ENCODE measurements around the gene TRAF3IP1. TPM values are rescaled to one million over a fixed set of nuclear protein-coding genes. Genes with fewer than 3 reads are reported as not detected.
"Not testable (repeated sequence)": the region's sequence is repeated elsewhere in the genome, so short reads cannot be mapped to it uniquely, and the experiment has no call there.

TRAF3IP1 gene, protein sequence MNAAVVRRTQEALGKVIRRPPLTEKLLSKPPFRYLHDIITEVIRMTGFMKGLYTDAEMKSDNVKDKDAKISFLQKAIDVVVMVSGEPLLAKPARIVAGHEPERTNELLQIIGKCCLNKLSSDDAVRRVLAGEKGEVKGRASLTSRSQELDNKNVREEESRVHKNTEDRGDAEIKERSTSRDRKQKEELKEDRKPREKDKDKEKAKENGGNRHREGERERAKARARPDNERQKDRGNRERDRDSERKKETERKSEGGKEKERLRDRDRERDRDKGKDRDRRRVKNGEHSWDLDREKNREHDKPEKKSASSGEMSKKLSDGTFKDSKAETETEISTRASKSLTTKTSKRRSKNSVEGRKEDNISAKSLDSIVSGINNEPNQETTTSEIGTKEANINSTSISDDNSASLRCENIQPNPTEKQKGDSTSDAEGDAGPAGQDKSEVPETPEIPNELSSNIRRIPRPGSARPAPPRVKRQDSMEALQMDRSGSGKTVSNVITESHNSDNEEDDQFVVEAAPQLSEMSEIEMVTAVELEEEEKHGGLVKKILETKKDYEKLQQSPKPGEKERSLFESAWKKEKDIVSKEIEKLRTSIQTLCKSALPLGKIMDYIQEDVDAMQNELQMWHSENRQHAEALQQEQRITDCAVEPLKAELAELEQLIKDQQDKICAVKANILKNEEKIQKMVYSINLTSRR
- polyA plus RNA-seq (ENCODE audit: insufficient read length in 4 of 4): 10 to 100 TPM; 18.7 to 23.3 (median 21.6) TPM

DNA sequence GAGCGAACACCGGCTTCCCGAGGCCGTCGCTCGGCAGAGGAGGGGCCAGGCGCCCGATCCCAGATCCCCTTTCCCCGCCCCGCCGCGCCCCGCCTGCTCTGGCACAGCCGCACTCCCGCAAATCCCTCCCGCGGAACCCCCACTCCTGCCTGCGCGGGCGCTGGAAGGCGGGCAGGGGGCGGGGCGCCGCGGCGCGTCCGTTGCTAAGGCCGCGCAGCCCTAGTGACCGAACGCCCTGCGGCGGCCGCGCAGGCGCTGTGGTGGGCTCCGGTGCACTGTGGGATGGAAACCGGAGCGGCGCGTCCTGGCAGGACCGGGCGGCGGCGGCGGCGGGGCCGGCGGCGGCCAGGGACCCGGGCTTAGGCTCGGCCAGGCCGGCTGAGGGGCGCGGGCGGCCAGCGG, at the start of gene TRAF3IP1:
Gene TRAF3IP1, plus strand, starts transcription at position 273 of the 402 bp plus-strand sequence. CDS start 145 bp downstream, outside the sequence.
- DNase-seq (ENCODE audit: low read depth in 4 of 4, low spot score in 3 of 4): peak; percentile 84 to 89 (median 84)

- DNase-seq (ENCODE audit: low read depth in 4 of 4, low spot score in 3 of 4): no peak
These were observed 49.7 kb upstream of the TRAF3IP1 start for GRCh38 chr2:238270606-238271005.

DNA sequence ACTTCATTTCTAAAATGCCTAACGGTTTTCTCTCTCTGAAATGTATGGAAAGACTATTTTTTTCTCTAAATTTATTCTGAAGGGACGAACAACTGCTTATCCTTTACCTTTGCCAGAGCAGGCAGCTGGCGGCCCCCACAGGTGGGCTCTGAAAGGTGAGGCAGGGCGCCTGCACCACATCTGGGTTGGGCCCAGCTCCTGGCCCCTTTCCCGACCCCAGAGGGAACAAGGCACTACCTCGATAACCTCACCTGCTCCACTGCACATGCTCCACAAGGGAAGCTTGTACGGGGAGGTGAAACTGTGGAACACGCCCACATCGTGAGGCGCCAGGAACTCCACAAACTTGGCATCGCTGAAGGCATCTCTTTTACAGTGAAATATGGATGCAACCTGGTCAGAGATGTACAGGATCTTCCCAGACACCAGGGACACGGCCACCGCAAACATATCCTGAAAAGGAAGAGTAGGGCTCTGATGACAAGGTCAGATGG, 49.2 kb upstream of the TRAF3IP1 start:
- DNase-seq (ENCODE audit: low read depth in 4 of 4, low spot score in 3 of 4): no peak

DNA sequence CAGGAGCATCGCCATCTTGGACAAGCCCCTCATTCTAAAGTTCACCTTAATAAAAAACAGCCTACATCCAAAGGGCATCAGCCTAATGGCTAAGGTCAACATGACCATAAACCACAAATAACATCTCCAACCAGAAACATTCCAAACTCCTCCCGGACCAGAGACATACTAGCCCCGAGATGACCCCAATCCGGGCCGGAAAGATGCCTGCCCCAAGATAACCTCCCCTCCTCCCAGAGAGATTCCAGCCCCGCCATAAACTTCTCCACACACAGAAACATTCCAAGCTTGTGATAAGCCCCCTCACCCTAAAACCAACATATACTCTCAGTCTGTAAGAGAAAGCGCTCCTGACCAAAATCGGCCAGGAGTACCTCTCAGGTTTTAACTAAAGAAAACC, 48.6 kb upstream of the TRAF3IP1 start:
- DNase-seq (ENCODE audit: low read depth in 4 of 4, low spot score in 3 of 4): not testable (repeated sequence)

GRCh38 chr2:238272156-238272555, 48.2 kb upstream of the TRAF3IP1 start:
- DNase-seq (ENCODE audit: low read depth in 4 of 4, low spot score in 3 of 4): no peak

DNA sequence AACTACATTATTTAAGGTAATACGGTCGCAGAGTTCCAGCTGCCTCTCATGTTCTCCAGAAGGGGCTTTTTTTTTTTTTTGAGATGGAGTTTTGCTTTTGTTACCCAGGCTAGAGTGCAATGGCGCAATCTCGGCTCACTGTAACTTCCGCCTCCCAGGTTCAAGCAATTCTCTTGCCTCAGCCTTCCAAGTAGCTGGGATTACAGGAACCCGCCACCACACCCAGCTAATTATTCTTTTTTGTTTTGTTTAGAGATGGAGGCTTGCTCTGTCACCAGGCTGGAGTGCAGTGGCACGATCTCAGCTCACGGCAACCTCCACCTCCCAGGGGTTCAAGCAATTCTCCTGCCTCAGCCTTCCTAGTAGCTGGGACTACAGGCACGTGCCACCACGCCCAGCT, 46.9 kb upstream of the TRAF3IP1 start:
- DNase-seq (ENCODE audit: low read depth in 4 of 4, low spot score in 3 of 4): not testable (repeated sequence)

- DNase-seq (ENCODE audit: low read depth in 4 of 4, low spot score in 3 of 4): no peak
These were observed 46.0 kb upstream of the TRAF3IP1 start for GRCh38 chr2:238274152-238274865.

DNA sequence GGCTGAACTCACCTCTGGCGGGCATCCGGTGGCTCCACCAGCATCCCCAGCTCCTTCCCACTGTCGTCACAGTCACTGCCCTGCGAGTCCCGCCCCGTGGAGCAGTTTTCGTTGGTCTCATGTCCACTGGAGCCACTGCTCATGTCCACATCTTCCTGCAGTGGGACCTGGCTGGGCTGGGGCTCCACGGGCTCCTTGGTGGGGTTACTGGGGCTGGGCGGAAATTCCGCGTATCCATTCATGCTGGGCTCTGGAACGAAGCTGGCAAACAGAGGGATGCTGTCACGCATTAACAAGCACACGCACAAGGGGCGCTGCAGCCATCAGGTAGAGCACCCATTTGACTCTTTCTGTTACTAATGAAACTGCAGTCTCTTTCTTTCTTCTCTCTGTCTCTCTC, 42.6 kb upstream of the TRAF3IP1 start:
- no peak for DNase-seq (ENCODE audit: low read depth in 4 of 4, low spot score in 3 of 4)

DNA sequence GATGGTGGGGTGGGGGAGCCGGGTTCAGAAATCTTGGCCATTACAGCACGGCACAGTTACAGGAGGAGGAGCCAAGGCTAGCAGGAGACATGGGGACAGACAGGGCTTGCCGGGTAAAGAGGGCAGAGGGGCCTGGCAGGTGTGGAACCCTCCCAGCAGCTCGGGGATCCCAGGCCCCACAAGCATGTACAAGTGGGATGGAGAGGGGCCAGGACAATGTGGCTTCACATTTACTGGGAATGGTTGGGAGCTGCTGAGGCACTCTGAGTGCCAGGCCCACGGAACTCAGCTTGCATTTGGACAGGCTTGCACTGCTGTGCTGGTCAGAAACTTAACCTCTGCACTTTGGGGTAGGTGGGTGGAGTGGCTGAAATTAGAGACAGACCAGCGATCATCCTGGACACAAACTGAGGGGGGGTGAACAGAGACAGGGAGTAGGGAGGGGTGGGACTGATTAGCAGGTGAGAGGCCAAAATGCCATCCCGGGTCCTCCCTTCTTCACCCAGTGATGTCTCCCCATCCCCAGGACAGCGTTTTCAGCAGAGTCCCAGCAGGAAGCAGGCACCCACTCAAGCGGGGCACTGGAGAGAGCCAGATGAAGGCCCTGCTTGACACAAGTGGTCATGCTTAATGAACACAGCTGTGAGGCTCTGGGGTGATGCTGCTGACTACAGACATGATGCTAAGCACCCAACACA, 41.5 kb upstream of the TRAF3IP1 start:
- DNase-seq (ENCODE audit: low read depth in 4 of 4, low spot score in 3 of 4): no peak

GRCh38 chr2:238279324-238279682, 41.0 kb upstream of the TRAF3IP1 start:
- DNase-seq (ENCODE audit: low read depth in 4 of 4, low spot score in 3 of 4): no peak

- DNase-seq (ENCODE audit: low read depth in 4 of 4, low spot score in 3 of 4): no peak
These were observed 40.1 kb upstream of the TRAF3IP1 start for GRCh38 chr2:238280083-238280825.

- DNase-seq (ENCODE audit: low read depth in 4 of 4, low spot score in 3 of 4): no peak
These were observed 38.4 kb upstream of the TRAF3IP1 start for GRCh38 chr2:238281826-238282480.

- no peak for DNase-seq (ENCODE audit: low read depth in 4 of 4, low spot score in 3 of 4)
These were observed 37.2 kb upstream of the TRAF3IP1 start for GRCh38 chr2:238282861-238283738.

- no peak for DNase-seq (ENCODE audit: low read depth in 4 of 4, low spot score in 3 of 4)
These were observed 35.4 kb upstream of the TRAF3IP1 start for GRCh38 chr2:238284802-238285515.

- DNase-seq (ENCODE audit: low read depth in 4 of 4, low spot score in 3 of 4): no peak
These were observed 34.6 kb upstream of the TRAF3IP1 start for GRCh38 chr2:238285653-238286082.

DNA sequence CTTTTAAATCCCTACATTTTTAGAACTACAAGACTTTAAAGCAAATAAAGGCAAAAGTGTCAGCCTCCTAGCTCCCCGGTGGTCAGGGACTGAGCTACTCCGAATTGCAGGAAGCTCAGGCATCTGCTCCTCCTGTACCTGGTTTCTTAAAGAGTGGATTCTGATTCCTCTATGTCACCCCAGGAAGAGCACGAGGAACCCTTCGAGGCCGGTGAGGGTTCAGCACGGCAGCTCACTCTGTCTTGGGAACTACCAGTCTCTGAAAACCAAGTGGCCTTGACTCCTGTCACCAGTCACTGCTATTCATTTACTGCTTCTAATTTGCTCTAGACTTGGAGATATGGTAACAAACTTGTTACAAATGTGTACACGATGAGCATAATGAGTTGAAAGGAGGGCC, 34.2 kb upstream of the TRAF3IP1 start:
- DNase-seq (ENCODE audit: low read depth in 4 of 4, low spot score in 3 of 4): no peak

GRCh38 chr2:238286551-238286950, 33.8 kb upstream of the TRAF3IP1 start:
- DNase-seq (ENCODE audit: low read depth in 4 of 4, low spot score in 3 of 4): no peak

Data from right renal pelvis (tissue), 4 donors.